Fibroblast of villous mesenchyme (primary cell): ENCODE data around the gene PSKH1. TPM values are rescaled to one million over a fixed set of nuclear protein-coding genes. Genes with fewer than 3 reads are reported as not detected.
"Not testable (repeated sequence)": the region's sequence is repeated elsewhere in the genome, so short reads cannot be mapped to it uniquely, and the experiment has no call there.

Experiments used
- DNase-seq: peaks from one replicate; pipeline ENCODE4 v3.0.0-alpha.2; 2010; ENCODE audit warnings: low read depth
- H3K4me3 ChIP-seq: 2 replicates; pipeline ENCODE4 v1.5.1; 2011; ENCODE audit warnings: low read depth, mild to moderate bottlenecking, low read length
- CTCF ChIP-seq: IDR thresholded peaks from 2 replicates; pipeline ENCODE4 v1.5.1; 2012; ENCODE audit warnings: low read depth, mild to moderate bottlenecking, low read length; ENCODE audit not compliant: insufficient read depth
- total RNA-seq: library from RNA; depleted of rRNA; stranded (reverse); fragments of >200 nt; gene quantifications from 2 replicates; pipeline ENCODE4 v1.2.3, GENCODE V29; 2012

Gene PSKH1
- total RNA-seq, 1 donor = 13.0 TPM

- DNase-seq = no peak
- peak overlapping the region; percentile 98 for H3K4me3 ChIP-seq
- no peak for TF ChIP-seq CTCF
Measured at GRCh38 chr16:67935101-67935401, 42.0 kb downstream of the PSKH1 start.

- TF ChIP-seq CTCF = no peak
- peak overlapping the region; percentile 98 for H3K4me3 ChIP-seq
- DNase-seq = peak; percentile 90
Measured at GRCh38 chr16:67935402-67936123, 42.5 kb downstream of the PSKH1 start.

GRCh38 chr16:67936124-67936879 is 43.2 kb downstream of the PSKH1 start, which contains the start of gene PSMB10:
Gene PSMB10, minus strand, starts transcription at chr16:67936850. Its CDS starts 101 bp downstream, at chr16:67936749.
- peak; percentile 85 for DNase-seq

GRCh38 chr16:67936880-67937605 is 44.0 kb downstream of the PSKH1 start:
- H3K4me3 ChIP-seq = peak overlapping the region; percentile 98
- TF ChIP-seq CTCF = no peak
- no peak for DNase-seq

More at GRCh38 chr16:67936124-67936879, 43.2 kb downstream of the PSKH1 start, which contains the start of gene PSMB10:
- no peak for TF ChIP-seq CTCF
- H3K4me3 ChIP-seq = peak within 1 kb of the TSS; percentile 98

- H3K4me3 ChIP-seq, DNase-seq: not testable (repeated sequence)
Measured at GRCh38 chr16:67937713-67938112, 44.7 kb downstream of the PSKH1 start.

GRCh38 chr16:67939507-67940445 is 46.7 kb downstream of the PSKH1 start:
- no peak overlapping the region for H3K4me3 ChIP-seq
- TF ChIP-seq CTCF = no peak
- no peak for DNase-seq
